GM23338 (cell line): ENCODE results near the gene CHAT.

Source experiments
- CREB1 ChIP-seq: fragments of 250-450 bp; sonication (Bioruptor Pico); IDR thresholded peaks from 2 replicates; pipeline ENCODE4 v1.5.0; 2020; ENCODE audit warnings: low read depth, mild to moderate bottlenecking, moderate library complexity
- EZH2 ChIP-seq: fragments of 200-600 bp; sonication (generic); IDR thresholded peaks from one replicate; pipeline ENCODE4 v1.8.0; 2017; ENCODE audit warnings: antibody characterized with exemption, mild to moderate bottlenecking, low read depth; ENCODE audit not compliant: unreplicated experiment
- EZH2phosphoT487 ChIP-seq: fragments of 200-600 bp; sonication (generic); IDR thresholded peaks from one replicate; pipeline ENCODE4 v1.8.1; 2018; ENCODE audit warnings: antibody characterized with exemption; ENCODE audit not compliant: unreplicated experiment
- POLR2AphosphoS5 ChIP-seq: IDR thresholded peaks from 2 replicates; pipeline ENCODE4 v1.6.1; 2016; ENCODE audit warnings: antibody characterized with exemption, low read depth
- REST ChIP-seq: IDR thresholded peaks from one replicate; pipeline ENCODE4 v1.6.1; 2018; ENCODE audit warnings: antibody characterized with exemption; ENCODE audit not compliant: unreplicated experiment
- TF ChIP-seq, protein P1 (sequence below), 2 experiments: fragments of 200-600 bp in 1 of 2; sonication (generic) in 1 of 2; conservative IDR thresholded peaks; 2 replicates each; pipeline versions ENCODE4 v1.5.1 to v1.6.1; 2016 to 2017; ENCODE audit warnings: antibody characterized with exemption in 2 of 2, low read depth in 2 of 2, mild to moderate bottlenecking in 2 of 2, moderate library complexity in 1 of 2
- TF ChIP-seq, protein P2 (sequence below): IDR thresholded peaks from 2 replicates; pipeline ENCODE4 v1.6.1; 2016; ENCODE audit warnings: antibody characterized with exemption

GRCh38 chr10:49564461-49565009 is 49.3 kb upstream of the CHAT start:
- TF ChIP-seq, protein P1, sequence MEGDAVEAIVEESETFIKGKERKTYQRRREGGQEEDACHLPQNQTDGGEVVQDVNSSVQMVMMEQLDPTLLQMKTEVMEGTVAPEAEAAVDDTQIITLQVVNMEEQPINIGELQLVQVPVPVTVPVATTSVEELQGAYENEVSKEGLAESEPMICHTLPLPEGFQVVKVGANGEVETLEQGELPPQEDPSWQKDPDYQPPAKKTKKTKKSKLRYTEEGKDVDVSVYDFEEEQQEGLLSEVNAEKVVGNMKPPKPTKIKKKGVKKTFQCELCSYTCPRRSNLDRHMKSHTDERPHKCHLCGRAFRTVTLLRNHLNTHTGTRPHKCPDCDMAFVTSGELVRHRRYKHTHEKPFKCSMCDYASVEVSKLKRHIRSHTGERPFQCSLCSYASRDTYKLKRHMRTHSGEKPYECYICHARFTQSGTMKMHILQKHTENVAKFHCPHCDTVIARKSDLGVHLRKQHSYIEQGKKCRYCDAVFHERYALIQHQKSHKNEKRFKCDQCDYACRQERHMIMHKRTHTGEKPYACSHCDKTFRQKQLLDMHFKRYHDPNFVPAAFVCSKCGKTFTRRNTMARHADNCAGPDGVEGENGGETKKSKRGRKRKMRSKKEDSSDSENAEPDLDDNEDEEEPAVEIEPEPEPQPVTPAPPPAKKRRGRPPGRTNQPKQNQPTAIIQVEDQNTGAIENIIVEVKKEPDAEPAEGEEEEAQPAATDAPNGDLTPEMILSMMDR (conservative IDR thresholded peaks at IDR 0.05; ENCODE audit: low read depth in 2 of 2): no peak
- TF ChIP-seq EZH2 (no peak), EZH2phosphoT487 (no peak), POLR2AphosphoS5 (no peak), REST (no peak), CREB1 (CRISPR knock-in tag) (no peak)
- TF ChIP-seq, protein P2, sequence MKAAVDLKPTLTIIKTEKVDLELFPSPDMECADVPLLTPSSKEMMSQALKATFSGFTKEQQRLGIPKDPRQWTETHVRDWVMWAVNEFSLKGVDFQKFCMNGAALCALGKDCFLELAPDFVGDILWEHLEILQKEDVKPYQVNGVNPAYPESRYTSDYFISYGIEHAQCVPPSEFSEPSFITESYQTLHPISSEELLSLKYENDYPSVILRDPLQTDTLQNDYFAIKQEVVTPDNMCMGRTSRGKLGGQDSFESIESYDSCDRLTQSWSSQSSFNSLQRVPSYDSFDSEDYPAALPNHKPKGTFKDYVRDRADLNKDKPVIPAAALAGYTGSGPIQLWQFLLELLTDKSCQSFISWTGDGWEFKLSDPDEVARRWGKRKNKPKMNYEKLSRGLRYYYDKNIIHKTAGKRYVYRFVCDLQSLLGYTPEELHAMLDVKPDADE: no peak
